Esophagus muscularis mucosa (tissue), 4 donors: ENCODE results near the gene UBR2. TPM values are rescaled to one million over a fixed set of nuclear protein-coding genes. Genes with fewer than 3 reads are reported as not detected.
"Not testable (repeated sequence)": the region's sequence is repeated elsewhere in the genome, so short reads cannot be mapped to it uniquely, and the experiment has no call there.

Experiments used
- DNase-seq: peaks from one replicate; pipeline ENCODE4 v3.0.0-alpha.2; 2017; ENCODE audit errors: extremely low spot score
- H3K27ac ChIP-seq, 4 donors: fragments of 200-600 bp; sonication (generic); replicated peaks in 1 of 4; 1 replicate in 3 of 4; 2 replicates in 1 of 4; pipeline ENCODE4 v1.5.1; 2016 to 2019; ENCODE audit warnings: mild to moderate bottlenecking in 1 of 4
- H3K27me3 ChIP-seq, 4 donors: fragments of 200-600 bp; sonication (generic); one replicate each; pipeline versions ENCODE4 v1.5.1 to v1.6.0; 2016 to 2019
- H3K36me3 ChIP-seq, 4 donors: fragments of 200-600 bp; sonication (generic); one replicate each; pipeline ENCODE4 v1.5.1; 2016 to 2019
- H3K4me1 ChIP-seq, 4 donors: fragments of 200-600 bp; sonication (generic); one replicate each; pipeline ENCODE4 v1.5.1; 2016 to 2019
- H3K4me3 ChIP-seq, 4 donors: fragments of 200-600 bp; sonication (generic); 1 replicate in 2 of 4; 2 replicates in 2 of 4; pipeline ENCODE4 v1.5.1; 2016 to 2019; ENCODE audit warnings: mild to moderate bottlenecking in 4 of 4, moderate library complexity in 1 of 4
- H3K9me3 ChIP-seq, 4 donors: fragments of 200-600 bp; sonication (generic); 1 replicate in 3 of 4; 2 replicates in 1 of 4; pipeline ENCODE4 v1.5.1; 2016 to 2019
- CTCF ChIP-seq, 3 experiments: fragments of 200-600 bp in 2 of 3; fragments of 450-650 bp in 1 of 3; sonication (generic) in 2 of 3; IDR thresholded peaks; one replicate each; pipeline ENCODE4 v1.5.1; 2017 to 2019; ENCODE audit warnings: antibody characterized with exemption in 3 of 3, mild to moderate bottlenecking in 2 of 3, moderate library complexity in 1 of 3
- EP300 ChIP-seq: sonication (generic); formaldehyde crosslinking; IDR thresholded peaks from one replicate; pipeline ENCODE4 v1.6.1; 2017; ENCODE audit warnings: antibody characterized with exemption
- POLR2A ChIP-seq: fragments of 450-650 bp; IDR thresholded peaks from one replicate; pipeline ENCODE4 v1.6.1; 2017; ENCODE audit warnings: antibody characterized with exemption, moderate library complexity, mild to moderate bottlenecking, low read depth
- POLR2AphosphoS5 ChIP-seq, 2 donors: sonication (generic); formaldehyde crosslinking; IDR thresholded peaks; one replicate each; pipeline ENCODE4 v1.6.1; 2017; ENCODE audit warnings: antibody characterized with exemption in 2 of 2
- WGBS: methylation state at CpG from one replicate; pipeline ENCODE4 v1.1.5; 2018; 5-methylcytosine and 5-hydroxymethylcytosine counted together
- intact Hi-C: fragments of 100-400 bp; cut with DNase I; formaldehyde crosslinking; loops from one replicate; pipeline ENCODE4 v1.15.1; 2023
- total RNA-seq, 4 donors: library from RNA; depleted of rRNA; stranded (reverse); fragments of >200 nt; gene quantifications; one replicate each; pipeline versions ENCODE4 v1.1.0 to v1.2.1, GENCODE V29; 2016

UBR2 gene
- total RNA-seq, 4 donors from 2014 or later = 26.5 to 36.1 (median 28.9) TPM

GRCh38 chr6:42552380-42552779, 11.4 kb upstream of the UBR2 start:
- Histone ChIP-seq H3K9me3 (no peaks in the 10 kb centered on the region), H3K4me1 (peaks cover 0 to 15% (median 13%) of the 10 kb centered on the region in 4 donors), H3K36me3 (no peaks in the 10 kb centered on the region), H3K27me3 (no peaks in the 10 kb centered on the region), H3K4me3 (no peak overlapping the region), H3K27ac (no peak overlapping the region)
- 96% methylated on average over 5 of the region's 5 CpGs for WGBS
- intact Hi-C loops = no loop called here
- no peak for DNase-seq
- TF ChIP-seq POLR2A (no peak), EP300 (no peak), CTCF (IDR thresholded peaks at IDR 0.05) (no peak), POLR2AphosphoS5 (IDR thresholded peaks at IDR 0.05) (no peak)

GRCh38 chr6:42555477-42556457, 8.1 kb upstream of the UBR2 start:
- Histone ChIP-seq H3K36me3 (no peaks in the 10 kb centered on the region), H3K9me3 (no peaks in the 10 kb centered on the region), H3K4me3 (no peak overlapping the region), H3K27me3 (no peaks in the 10 kb centered on the region), H3K27ac (no peak overlapping the region), H3K4me1 (peaks cover 0 to 6% (median 6%) of the 10 kb centered on the region in 4 donors)
- DNase-seq = no peak
- TF ChIP-seq POLR2A (no peak), POLR2AphosphoS5 (IDR thresholded peaks at IDR 0.05) (no peak), EP300 (no peak), CTCF (IDR thresholded peaks at IDR 0.05) (no peak)
- 100% methylated on average over 4 of the region's 4 CpGs for WGBS
- intact Hi-C loops = no loop called here

- intact Hi-C loops = no loop called here
- Histone ChIP-seq H3K27ac (no peak overlapping the region), H3K4me1 (peaks cover 0 to 6% (median 6%) of the 10 kb centered on the region in 4 donors), H3K27me3 (no peaks in the 10 kb centered on the region), H3K4me3 (no peak overlapping the region), H3K9me3 (no peaks in the 10 kb centered on the region), H3K36me3 (no peaks in the 10 kb centered on the region)
- WGBS = 84% methylated on average over 4 of the region's 4 CpGs
- no peak for DNase-seq
- TF ChIP-seq EP300 (no peak), POLR2A (no peak), POLR2AphosphoS5 (IDR thresholded peaks at IDR 0.05) (no peak), CTCF (IDR thresholded peaks at IDR 0.05) (no peak)
Observed at GRCh38 chr6:42556462-42556861, 7.4 kb upstream of the UBR2 start.

- H3K36me3 ChIP-seq, H3K4me1 ChIP-seq, DNase-seq, intact Hi-C loops, H3K27ac ChIP-seq, H3K27me3 ChIP-seq, H3K9me3 ChIP-seq, H3K4me3 ChIP-seq: not testable (repeated sequence)
- 88% methylated on average over 6 of the region's 6 CpGs for WGBS
Observed at GRCh38 chr6:42559276-42559675, 4.6 kb upstream of the UBR2 start.

GRCh38 chr6:42561986-42562385, 1.8 kb upstream of the UBR2 start:
- Histone ChIP-seq H3K36me3 (no peaks in the 10 kb centered on the region), H3K9me3 (no peaks in the 10 kb centered on the region), H3K27me3 (no peaks in the 10 kb centered on the region), H3K4me1 (peaks cover 10 to 23% (median 21%) of the 10 kb centered on the region in 4 donors), H3K4me3 (no peak overlapping the region), H3K27ac (no peak overlapping the region)
- no peak for DNase-seq
- WGBS = 80% methylated on average over 3 of the region's 3 CpGs
- TF ChIP-seq POLR2A (no peak), POLR2AphosphoS5 (IDR thresholded peaks at IDR 0.05) (no peak), CTCF (IDR thresholded peaks at IDR 0.05) (no peak), EP300 (no peak)
- intact Hi-C loops = loop anchor here (10.0 kb wide), 1 partner anchor 777 kb away; the partner anchor contains the start of genes PRICKLE4 and TOMM6
